Measurements from ENCODE around the gene DNER.
"Not testable (repeated sequence)": the region's sequence is repeated elsewhere in the genome, so short reads cannot be mapped to it uniquely, and the experiment has no call there.

DNER gene

GRCh38 chr2:229614021-229614420, 100.3 kb downstream of the DNER start:
- DNase-seq: not testable (repeated sequence)

- DNase-seq: no peak
These were observed 101.9 kb downstream of the DNER start for GRCh38 chr2:229612384-229612971.

GRCh38 chr2:229611360-229611759, 103.0 kb downstream of the DNER start:
- DNase-seq: no peak

- DNase-seq: no peak
These were observed 103.5 kb downstream of the DNER start for GRCh38 chr2:229610872-229611271.

GRCh38 chr2:229610333-229610732, 104.0 kb downstream of the DNER start:
- DNase-seq: no peak

GRCh38 chr2:229601936-229602335, 112.4 kb downstream of the DNER start:
- DNase-seq: no peak

- no peak for DNase-seq
These were observed 113.0 kb downstream of the DNER start for GRCh38 chr2:229601396-229601795.

- no peak for DNase-seq
These were observed 116.1 kb downstream of the DNER start for GRCh38 chr2:229598227-229598626.

- no peak for DNase-seq
These were observed 117.6 kb downstream of the DNER start for GRCh38 chr2:229596796-229597195.

- no peak for DNase-seq
These were observed 122.7 kb downstream of the DNER start for GRCh38 chr2:229591611-229592010.

- no peak for DNase-seq
These were observed 127.3 kb downstream of the DNER start for GRCh38 chr2:229586746-229587705.

GRCh38 chr2:229586012-229586411, 128.3 kb downstream of the DNER start:
- DNase-seq: no peak

GRCh38 chr2:229582151-229582550, 132.2 kb downstream of the DNER start:
- DNase-seq: no peak

GRCh38 chr2:229578052-229578846, 136.1 kb downstream of the DNER start:
- no peak for DNase-seq

- DNase-seq: no peak
These were observed 138.6 kb downstream of the DNER start for GRCh38 chr2:229575569-229576315.

- DNase-seq: no peak
These were observed 141.7 kb downstream of the DNER start for GRCh38 chr2:229572507-229573271.

- DNase-seq: no peak
These were observed 143.1 kb downstream of the DNER start for GRCh38 chr2:229571243-229571642.

GRCh38 chr2:229566370-229566769, 148.0 kb downstream of the DNER start:
- DNase-seq: no peak

GRCh38 chr2:229564300-229564907, 150.0 kb downstream of the DNER start:
- DNase-seq: no peak

GRCh38 chr2:229563388-229563787, 151.0 kb downstream of the DNER start:
- no peak for DNase-seq

GRCh38 chr2:229562472-229563127, 151.8 kb downstream of the DNER start:
- no peak for DNase-seq

All from CD4-positive, alpha-beta T cell treated with Interleukin-6 for 4 hours (primary cell).